H9 (cell line): ENCODE results near the gene TUBB8. TPM values are rescaled to one million over a fixed set of nuclear protein-coding genes. Genes with fewer than 3 reads are reported as not detected.

Experiments
- DNase-seq: peaks from one replicate; pipeline ENCODE4 v3.0.0-alpha.2; 2017
- H2AFZ ChIP-seq: one replicate; pipeline ENCODE4 v1.6.1; 2013; ENCODE audit warnings: mild to moderate bottlenecking, low read length, control low read depth, moderate library complexity
- H2AK5ac ChIP-seq: 2 replicates; pipeline ENCODE4 v1.6.1; 2013; ENCODE audit warnings: low read length, control low read depth, mixed read lengths; ENCODE audit not compliant: insufficient read length
- H2BK120ac ChIP-seq: one replicate; pipeline ENCODE4 v1.6.1; 2013; ENCODE audit warnings: low read depth, mild to moderate bottlenecking, low read length, control low read depth, inconsistent platforms; ENCODE audit not compliant: poor library complexity, severe bottlenecking
- H2BK12ac ChIP-seq: 2 replicates; pipeline ENCODE4 v1.6.1; 2013; ENCODE audit warnings: low read length, control low read depth, mixed read lengths, low read depth; ENCODE audit not compliant: insufficient read length
- H2BK15ac ChIP-seq: 2 replicates; pipeline ENCODE4 v1.6.1; 2013; ENCODE audit warnings: low read depth, low read length, control low read depth
- H2BK20ac ChIP-seq: one replicate; pipeline ENCODE4 v1.6.1; 2013; ENCODE audit warnings: low read depth, mild to moderate bottlenecking, low read length, control low read depth, inconsistent platforms; ENCODE audit not compliant: poor library complexity, severe bottlenecking
- H2BK5ac ChIP-seq: 2 replicates; pipeline ENCODE4 v1.6.1; 2013; ENCODE audit warnings: low read length, control low read depth, mixed read lengths; ENCODE audit not compliant: insufficient read length
- H3K14ac ChIP-seq: 2 replicates; pipeline ENCODE4 v1.6.1; 2013; ENCODE audit warnings: low read length, control low read depth; ENCODE audit not compliant: insufficient read depth
- H3K18ac ChIP-seq: 2 replicates; pipeline ENCODE4 v1.6.1; 2013; ENCODE audit warnings: low read depth, mild to moderate bottlenecking, mixed read lengths, low read length, control low read depth; ENCODE audit not compliant: insufficient read length
- H3K23ac ChIP-seq: 2 replicates; pipeline ENCODE4 v1.6.1; 2013; ENCODE audit warnings: low read length, control low read depth, mixed read lengths, low read depth; ENCODE audit not compliant: insufficient read length
- H3K23me2 ChIP-seq: 2 replicates; pipeline ENCODE4 v1.6.1; 2013; ENCODE audit warnings: low read depth, mild to moderate bottlenecking, mixed read lengths, low read length, control low read depth; ENCODE audit not compliant: insufficient read length, poor library complexity, severe bottlenecking
- H3K27ac ChIP-seq: 2 replicates; pipeline ENCODE4 v1.5.1; 2013; ENCODE audit warnings: low read length, control low read depth, mixed read lengths, low read depth; ENCODE audit not compliant: insufficient read length
- H3K27me3 ChIP-seq: 2 replicates; pipeline ENCODE4 v1.6.1; 2013; ENCODE audit warnings: low read length, control low read depth, inconsistent platforms; ENCODE audit not compliant: insufficient read depth
- H3K4ac ChIP-seq: 2 replicates; pipeline ENCODE4 v1.6.1; 2013; ENCODE audit warnings: low read depth, mild to moderate bottlenecking, control low read depth, inconsistent platforms, low read length, moderate library complexity
- H3K4me1 ChIP-seq: 2 replicates; pipeline ENCODE4 v1.6.1; 2013; ENCODE audit warnings: low read length, control low read depth, inconsistent platforms; ENCODE audit not compliant: insufficient read depth
- H3K4me2 ChIP-seq: 2 replicates; pipeline ENCODE4 v1.6.1; 2013; ENCODE audit warnings: low read length, control low read depth, mixed read lengths; ENCODE audit not compliant: insufficient read length, insufficient read depth
- H3K56ac ChIP-seq: 2 replicates; pipeline ENCODE4 v1.6.1; 2013; ENCODE audit warnings: low read depth, mild to moderate bottlenecking, mixed read lengths, low read length, control low read depth; ENCODE audit not compliant: insufficient read length
- H3K79me1 ChIP-seq: 2 replicates; pipeline ENCODE4 v1.6.1; 2013; ENCODE audit warnings: low read depth, mild to moderate bottlenecking, moderate library complexity, low read length, control low read depth, inconsistent platforms; ENCODE audit not compliant: insufficient read depth, poor library complexity, severe bottlenecking
- H3K79me2 ChIP-seq: 2 replicates; pipeline ENCODE4 v1.6.1; 2013; ENCODE audit warnings: low read length, control low read depth, inconsistent platforms; ENCODE audit not compliant: insufficient read depth
- H3K9ac ChIP-seq: 2 replicates; pipeline ENCODE4 v1.6.1; 2013; ENCODE audit warnings: low read length, control low read depth, mixed read lengths; ENCODE audit not compliant: insufficient read length; ENCODE audit errors: extremely low read depth
- H3K9me3 ChIP-seq: one replicate; pipeline ENCODE4 v1.6.1; 2013; ENCODE audit warnings: low read depth, low read length, inconsistent platforms; ENCODE audit not compliant: control insufficient read depth
- H3T11ph ChIP-seq: one replicate; pipeline ENCODE4 v1.6.1; 2013; ENCODE audit warnings: mild to moderate bottlenecking, low read length, control low read depth, inconsistent platforms
- H4K20me1 ChIP-seq: one replicate; pipeline ENCODE4 v1.6.1; 2013; ENCODE audit not compliant: control insufficient read depth, insufficient read length, insufficient read depth
- H4K5ac ChIP-seq: 2 replicates; pipeline ENCODE4 v1.6.1; 2013; ENCODE audit warnings: low read depth, mild to moderate bottlenecking, mixed read lengths, low read length, control low read depth; ENCODE audit not compliant: insufficient read length
- H4K8ac ChIP-seq: replicated peaks from 2 replicates; pipeline ENCODE4 v1.6.1; 2013; ENCODE audit warnings: low read length, control low read depth, mixed read lengths, low read depth; ENCODE audit not compliant: insufficient read length
- H4K91ac ChIP-seq: 2 replicates; pipeline ENCODE4 v1.6.1; 2013; ENCODE audit warnings: low read depth, mild to moderate bottlenecking, moderate library complexity, mixed read lengths, low read length, control low read depth; ENCODE audit not compliant: insufficient read length
- H3K27ac Mint-ChIP-seq, 3 experiments: 2 replicates in 2 of 3; 3 replicates in 1 of 3; pipeline ENCODE4 v1.8.0; 2020 to 2021; ENCODE audit warnings: mixed read lengths in 3 of 3, mild to moderate bottlenecking in 1 of 3, moderate library complexity in 1 of 3
- H3K27me3 Mint-ChIP-seq: 2 replicates; pipeline ENCODE4 v1.8.0; 2021; ENCODE audit warnings: low read depth, mild to moderate bottlenecking, moderate library complexity, mixed read lengths
- H3K36me3 Mint-ChIP-seq, 3 experiments: 2 replicates in 2 of 3; 3 replicates in 1 of 3; pipeline ENCODE4 v1.8.0; 2020 to 2021; ENCODE audit warnings: low read depth in 3 of 3, mixed read lengths in 3 of 3; ENCODE audit not compliant: insufficient read depth in 1 of 3
- H3K4me1 Mint-ChIP-seq, 2 experiments: 2 replicates each; pipeline ENCODE4 v1.8.0; 2020; ENCODE audit warnings: mixed read lengths in 2 of 2
- H3K4me3 Mint-ChIP-seq, 2 experiments: 2 replicates in 1 of 2; 3 replicates in 1 of 2; pipeline ENCODE4 v1.8.0; 2020 to 2021; ENCODE audit warnings: mild to moderate bottlenecking in 2 of 2, mixed read lengths in 2 of 2, moderate library complexity in 1 of 2
- H3K9me3 Mint-ChIP-seq, 2 experiments: 2 replicates in 1 of 2; 3 replicates in 1 of 2; pipeline ENCODE4 v1.8.0; 2020; ENCODE audit warnings: mild to moderate bottlenecking in 2 of 2, mixed read lengths in 2 of 2, moderate library complexity in 1 of 2
- WGBS: extraction: QIAGEN DNeasy Blood & Tissue Kit; methylation state at CpG from one replicate; pipeline ENCODE4 v1.1.7; 2013; ENCODE audit warnings: missing lambda C conversion rate, low lambda C conversion rate, mixed read lengths; ENCODE audit not compliant: insufficient read length; ENCODE audit errors: extremely low coverage; 5-methylcytosine and 5-hydroxymethylcytosine counted together
- total RNA-seq: library from RNA; stranded (reverse); gene quantifications from 2 replicates; pipeline ENCODE4 v1.2.1, GENCODE V29; 2021
- TF ChIP-seq, protein P1 (sequence below): fragments of 200-600 bp; sonication (generic); conservative IDR thresholded peaks from 3 replicates; pipeline ENCODE4 v1.8.0; 2021; ENCODE audit warnings: antibody characterized with exemption, mild to moderate bottlenecking

Gene TUBB8
- total RNA-seq, 1 experiment from 2014 or later, result 0.22 TPM

DNA sequence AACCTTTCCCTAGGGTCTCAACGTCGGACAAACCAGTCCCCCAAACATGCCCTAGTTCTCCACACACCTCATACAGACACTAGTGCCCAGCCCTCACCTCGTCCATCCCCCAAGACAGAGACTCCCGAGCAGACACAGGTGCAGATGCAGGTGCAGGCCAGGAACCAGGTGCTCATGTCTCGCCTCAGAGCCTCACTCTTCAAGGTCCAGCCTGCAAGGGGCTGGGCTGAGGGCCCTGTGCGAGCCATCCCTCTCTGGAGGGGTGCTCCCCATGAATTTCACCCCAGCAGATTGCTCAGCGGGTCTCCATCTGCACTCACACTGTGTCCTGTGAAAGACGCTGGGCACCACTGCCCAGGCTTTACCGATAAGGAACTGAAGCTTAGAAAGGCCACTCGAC lies 36.9 kb upstream of the TUBB8 start:
- Histone ChIP-seq H3K23me2 (no peaks in the 10 kb centered on the region), H3K18ac (no peak overlapping the region), H2BK15ac (no peak overlapping the region), H4K91ac (no peak overlapping the region), H3K14ac (no peak overlapping the region), H2BK120ac (no peak overlapping the region), H2AFZ (no peak overlapping the region), H3K9me3 (no peaks in the 10 kb centered on the region), H4K20me1 (no peaks in the 10 kb centered on the region), H2BK12ac (no peak overlapping the region), H2BK20ac (no peak overlapping the region), H3K4ac (no peak overlapping the region), H3K4me1 (no peaks in the 10 kb centered on the region), H3K4me2 (no peak overlapping the region), H4K5ac (no peak overlapping the region), H4K8ac (no peak overlapping the region), H3K79me2 (no peaks in the 10 kb centered on the region), H3K9ac (no peak overlapping the region), H3K27ac (no peak overlapping the region), H3K79me1 (no peaks in the 10 kb centered on the region), H3K56ac (no peak overlapping the region), H3K27me3 (no peaks in the 10 kb centered on the region), H3K23ac (no peak overlapping the region), H2AK5ac (no peak overlapping the region), H2BK5ac (no peak overlapping the region), H3T11ph (no peak overlapping the region)
- WGBS, result no CpG with 5 or more reads among the region's 10 CpGs
- Mint-ChIP-seq H3K27me3 (peaks cover 6% of the 10 kb centered on the region), H3K4me1 (no peaks in the 10 kb centered on the region), H3K4me3 (no peak overlapping the region), H3K27ac (no peak overlapping the region), H3K36me3 (no peaks in the 10 kb centered on the region; a peak in 1 of 7 replicates), H3K9me3 (peaks cover 0 to 64% of the 10 kb centered on the region in 2 experiments; a peak in 2 of 5 replicates)
- TF ChIP-seq, protein P1, sequence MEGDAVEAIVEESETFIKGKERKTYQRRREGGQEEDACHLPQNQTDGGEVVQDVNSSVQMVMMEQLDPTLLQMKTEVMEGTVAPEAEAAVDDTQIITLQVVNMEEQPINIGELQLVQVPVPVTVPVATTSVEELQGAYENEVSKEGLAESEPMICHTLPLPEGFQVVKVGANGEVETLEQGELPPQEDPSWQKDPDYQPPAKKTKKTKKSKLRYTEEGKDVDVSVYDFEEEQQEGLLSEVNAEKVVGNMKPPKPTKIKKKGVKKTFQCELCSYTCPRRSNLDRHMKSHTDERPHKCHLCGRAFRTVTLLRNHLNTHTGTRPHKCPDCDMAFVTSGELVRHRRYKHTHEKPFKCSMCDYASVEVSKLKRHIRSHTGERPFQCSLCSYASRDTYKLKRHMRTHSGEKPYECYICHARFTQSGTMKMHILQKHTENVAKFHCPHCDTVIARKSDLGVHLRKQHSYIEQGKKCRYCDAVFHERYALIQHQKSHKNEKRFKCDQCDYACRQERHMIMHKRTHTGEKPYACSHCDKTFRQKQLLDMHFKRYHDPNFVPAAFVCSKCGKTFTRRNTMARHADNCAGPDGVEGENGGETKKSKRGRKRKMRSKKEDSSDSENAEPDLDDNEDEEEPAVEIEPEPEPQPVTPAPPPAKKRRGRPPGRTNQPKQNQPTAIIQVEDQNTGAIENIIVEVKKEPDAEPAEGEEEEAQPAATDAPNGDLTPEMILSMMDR, result no peak
- DNase-seq, result no peak
